TTC549 (cell line): ENCODE measurements around the gene DDRGK1.
"Not testable (repeated sequence)": the region's sequence is repeated elsewhere in the genome, so short reads cannot be mapped to it uniquely, and the experiment has no call there.

Experiments
- FAIRE-seq: peaks from 2 replicates; lab custom pipeline; 2012; peaks lifted over from hg19 to GRCh38; lab: Jason Lieb, UNC

The DDRGK1 gene

DNA sequence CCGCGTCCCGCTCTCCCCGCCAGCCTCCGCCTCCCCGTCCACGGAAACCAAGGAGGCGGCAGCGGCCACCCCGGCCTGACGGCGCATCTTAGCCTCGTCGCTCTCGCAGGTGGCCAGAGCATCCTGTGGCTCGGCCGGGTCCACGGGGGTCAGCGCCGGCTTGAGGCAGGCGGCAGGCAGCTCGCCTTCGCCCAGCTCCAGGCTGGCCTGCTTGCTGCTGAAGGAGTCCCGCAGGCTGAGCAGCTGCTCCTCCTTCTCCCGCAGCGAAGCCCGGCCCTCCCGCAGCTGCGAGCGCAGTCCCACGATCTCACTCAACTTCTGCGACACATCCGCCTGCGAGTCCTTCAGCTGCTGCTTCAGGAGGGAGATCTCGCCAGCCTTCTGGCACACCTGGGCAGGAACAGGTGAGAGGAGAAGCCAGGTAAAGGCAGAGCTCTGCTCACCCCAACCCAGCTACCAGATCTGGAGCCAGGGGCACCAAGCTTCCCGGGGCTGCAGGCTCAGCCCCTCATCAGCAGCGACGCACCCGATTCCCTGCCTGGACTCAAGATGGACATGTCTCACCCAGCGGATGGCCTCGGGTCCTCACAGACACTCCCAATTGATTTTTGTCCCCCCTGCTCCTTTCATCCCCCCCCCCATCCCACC lies 39.6 kb downstream of the DDRGK1 start:
- FAIRE-seq, result no peak

DNA sequence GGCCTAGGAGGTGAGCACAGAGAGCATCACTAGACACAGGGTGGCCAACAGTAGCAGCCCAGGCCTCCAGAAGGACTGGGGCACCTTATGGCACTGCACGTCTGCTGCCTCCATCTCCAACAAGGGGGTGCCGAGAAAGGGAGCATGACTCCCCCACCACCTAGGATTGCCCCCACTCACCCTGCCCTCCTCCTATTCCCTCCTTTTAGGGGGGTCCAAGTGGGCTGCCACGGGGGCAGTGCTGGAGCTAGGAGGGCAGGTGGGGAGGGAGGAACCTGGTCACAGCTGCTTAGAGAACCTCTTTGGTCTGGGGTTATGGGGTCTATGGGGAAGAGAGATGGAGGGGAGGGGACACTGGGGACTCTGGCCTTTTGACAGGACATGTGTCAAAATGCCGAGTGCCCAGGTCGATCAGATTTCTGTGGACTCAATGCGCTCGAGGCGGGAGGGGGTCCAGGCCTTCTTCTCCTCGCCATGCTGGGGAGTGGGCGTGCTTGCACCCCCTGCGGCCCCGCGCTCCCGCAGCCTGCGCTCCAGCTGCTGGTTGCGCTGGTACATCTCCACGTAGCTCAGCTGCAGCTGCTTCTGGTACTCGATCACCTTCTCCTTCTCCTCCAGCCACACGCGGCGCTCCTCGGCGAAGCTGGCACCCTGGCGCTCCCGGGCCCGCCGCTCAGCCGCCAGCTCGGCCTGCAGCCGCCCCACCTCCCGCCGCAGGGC lies 40.3 kb downstream of the DDRGK1 start:
- FAIRE-seq, result no peak

- no peak for FAIRE-seq
These were observed 41.1 kb downstream of the DDRGK1 start for GRCh38 chr20:3163099-3164042.

DNA sequence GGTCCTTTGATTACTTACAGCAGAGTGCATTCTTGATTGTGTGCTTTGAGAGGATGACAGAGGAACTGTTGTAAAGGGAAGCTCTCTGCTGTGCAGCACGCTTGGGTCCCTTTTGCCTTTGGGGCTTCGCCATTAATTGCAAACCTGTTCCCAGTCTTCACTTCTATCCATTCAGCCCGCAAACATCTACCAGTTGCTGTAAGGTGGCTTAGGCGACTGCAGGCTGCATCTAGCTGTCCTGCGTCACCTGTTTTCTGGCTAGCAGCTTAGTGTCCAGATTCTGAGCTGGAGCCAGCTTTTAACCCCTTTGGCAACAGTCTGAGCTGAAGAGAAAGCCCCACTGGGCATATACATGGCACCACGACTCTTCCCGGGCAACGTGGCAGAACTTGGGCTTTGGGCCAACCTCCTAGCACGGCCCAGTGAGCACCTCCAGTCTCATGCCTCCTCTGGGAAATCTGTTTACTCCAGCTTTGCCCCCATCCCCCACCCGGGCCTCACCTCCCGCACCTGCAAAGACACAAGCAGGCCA lies 42.3 kb downstream of the DDRGK1 start:
- FAIRE-seq, result no peak

GRCh38 chr20:3161316-3162079 lies 43.0 kb downstream of the DDRGK1 start:
- no peak for FAIRE-seq

GRCh38 chr20:3160418-3160817 lies 44.1 kb downstream of the DDRGK1 start:
- FAIRE-seq, result no peak

DNA sequence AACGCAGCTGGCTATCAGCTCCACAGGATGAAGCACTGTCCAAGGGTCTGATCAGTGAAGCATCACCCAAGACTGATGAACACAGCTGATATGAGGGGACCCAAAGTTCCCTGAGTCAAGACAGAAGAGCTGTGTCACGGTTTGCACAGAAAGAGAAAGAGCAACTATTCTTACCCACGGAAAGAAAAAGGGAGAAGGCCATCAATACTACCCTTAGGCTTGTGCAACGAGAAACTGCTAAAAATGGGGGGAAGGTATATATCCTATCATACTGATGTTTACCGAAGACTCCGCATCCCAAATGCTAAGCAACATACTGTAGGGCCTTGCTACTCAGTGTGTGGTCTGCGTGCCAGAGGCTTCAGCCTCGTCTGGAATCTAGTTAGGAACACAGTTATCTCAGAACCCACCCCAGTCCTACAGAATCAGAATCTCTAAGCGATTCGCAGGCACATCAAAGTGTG lies 45.5 kb downstream of the DDRGK1 start:
- FAIRE-seq, result no peak

DNA sequence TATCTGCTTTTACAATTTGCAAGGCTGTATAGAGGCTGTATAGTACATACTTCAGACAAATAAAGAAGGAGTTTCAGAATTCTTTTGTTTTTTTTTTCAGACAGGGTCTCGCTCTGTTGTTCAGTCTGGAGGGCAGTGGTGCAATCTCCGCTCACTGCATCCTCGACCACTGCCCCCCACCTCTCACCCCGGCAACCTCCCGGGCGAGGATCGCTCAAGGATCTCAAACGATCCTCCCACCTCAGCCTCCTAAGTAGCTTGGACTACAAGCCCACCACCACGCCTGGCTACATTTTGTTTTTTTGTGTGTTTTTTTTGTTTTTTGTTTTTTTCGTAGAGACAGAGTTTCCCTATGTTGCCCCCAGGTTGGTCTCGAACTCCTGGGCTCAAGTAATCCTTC lies 46.7 kb downstream of the DDRGK1 start:
- no peak for FAIRE-seq

DNA sequence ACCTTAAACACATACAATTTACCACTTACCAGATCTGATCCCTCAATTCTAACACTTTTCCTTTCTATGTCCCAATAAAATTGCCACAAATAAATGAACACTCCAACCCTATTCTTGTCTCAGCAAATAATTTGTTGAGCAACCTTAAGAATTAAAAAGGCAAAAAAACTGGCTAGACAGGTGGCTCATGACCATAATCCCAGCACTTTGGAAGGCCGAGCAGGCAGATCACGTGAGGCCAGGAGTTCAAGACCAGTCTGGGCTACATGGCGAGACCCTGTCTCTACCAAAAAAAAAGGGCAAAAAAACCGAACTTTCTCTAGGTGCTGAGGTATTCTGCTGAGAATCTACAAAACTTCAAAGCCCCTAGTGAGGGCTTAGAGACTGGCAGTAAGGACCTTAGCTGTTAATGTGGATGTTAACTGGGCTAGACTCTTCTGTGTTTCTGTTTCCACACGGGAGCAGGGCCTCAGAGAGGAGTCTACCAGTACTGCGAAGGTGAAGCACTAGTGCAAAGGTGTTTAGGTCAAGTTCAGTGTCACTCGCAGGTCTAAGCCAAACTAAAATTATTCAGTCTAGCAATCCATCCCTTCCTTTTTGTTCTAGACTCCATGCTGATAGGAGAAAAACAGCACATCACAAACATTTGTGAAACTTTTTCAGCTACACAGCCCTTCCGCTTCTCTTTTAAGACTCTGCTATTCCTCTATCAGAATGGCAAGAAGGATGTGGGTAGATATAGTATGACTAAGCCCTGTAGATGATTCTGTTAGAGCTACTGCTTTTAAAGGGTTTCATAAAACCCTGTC lies 47.5 kb downstream of the DDRGK1 start:
- FAIRE-seq, result no peak

GRCh38 chr20:3152057-3152644 lies 52.3 kb downstream of the DDRGK1 start:
- not testable (repeated sequence) for FAIRE-seq

GRCh38 chr20:3150908-3151307 lies 53.6 kb downstream of the DDRGK1 start:
- FAIRE-seq, result no peak

DNA sequence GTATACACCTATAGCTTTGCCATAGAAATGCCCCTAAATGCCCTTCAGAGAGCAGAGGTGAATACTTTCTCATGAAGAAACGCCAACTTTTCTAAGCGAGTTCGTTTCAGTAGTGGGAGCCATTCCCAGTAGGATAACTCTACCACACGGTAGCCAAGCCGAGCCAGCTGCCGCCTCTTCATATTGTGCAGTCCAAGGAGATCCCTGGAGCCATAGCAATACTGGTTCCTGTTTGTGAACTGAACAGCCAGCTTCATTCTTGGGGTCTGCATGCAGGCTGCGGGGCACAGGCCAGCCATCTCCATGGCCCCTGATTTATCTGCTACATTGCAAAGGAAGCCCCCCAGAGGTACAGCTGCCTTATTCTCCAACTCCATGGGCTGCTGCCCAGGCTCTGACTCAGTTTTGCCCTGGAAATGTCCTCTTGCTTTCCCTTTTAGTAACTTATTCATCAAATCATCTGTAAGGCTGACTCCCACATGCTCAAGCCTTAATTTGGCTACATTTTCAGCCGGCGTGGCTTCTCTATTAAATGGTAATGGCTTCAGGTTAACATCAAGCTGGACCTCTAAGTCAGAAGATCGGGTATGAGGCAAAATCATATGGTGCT lies 57.6 kb downstream of the DDRGK1 start:
- no peak for FAIRE-seq

DNA sequence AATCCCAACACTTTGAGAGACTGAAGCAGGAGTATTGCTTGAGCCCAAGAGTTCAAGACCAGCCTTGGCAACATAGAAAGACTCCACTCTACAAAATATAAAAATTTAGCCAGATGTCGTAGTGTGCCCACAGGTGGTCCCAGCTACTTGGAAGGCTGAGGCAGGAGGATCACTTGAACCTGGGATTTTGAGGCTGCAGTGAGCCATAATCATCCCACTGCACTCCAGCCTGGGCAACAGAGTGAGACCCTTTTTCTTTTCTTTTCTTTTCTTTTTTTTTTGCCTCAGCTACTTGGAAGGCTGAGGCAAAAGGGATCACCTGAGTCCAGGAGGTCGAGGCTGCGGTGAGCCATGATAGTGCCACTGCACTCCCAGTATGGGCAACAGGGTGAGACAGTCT lies 62.7 kb downstream of the DDRGK1 start:
- FAIRE-seq, result no peak
